ENCODE results near the gene PITPNM3.

GRCh38 chr17:6572972-6573370 is 16.6 kb upstream of the PITPNM3 start:
- TF ChIP-seq CTCF (IDR thresholded peaks at IDR 0.05), result no peak
- no peak for TF ChIP-seq POLR2A (IDR thresholded peaks at IDR 0.05)
